Fibroblast of skin of scalp (primary cell): ENCODE measurements around the gene MESD.
"Not testable (repeated sequence)": the region's sequence is repeated elsewhere in the genome, so short reads cannot be mapped to it uniquely, and the experiment has no call there.

Source experiments
- DNase-seq: peaks from one replicate; pipeline ENCODE4 v3.0.0-alpha.2; 2013

MESD gene

DNA sequence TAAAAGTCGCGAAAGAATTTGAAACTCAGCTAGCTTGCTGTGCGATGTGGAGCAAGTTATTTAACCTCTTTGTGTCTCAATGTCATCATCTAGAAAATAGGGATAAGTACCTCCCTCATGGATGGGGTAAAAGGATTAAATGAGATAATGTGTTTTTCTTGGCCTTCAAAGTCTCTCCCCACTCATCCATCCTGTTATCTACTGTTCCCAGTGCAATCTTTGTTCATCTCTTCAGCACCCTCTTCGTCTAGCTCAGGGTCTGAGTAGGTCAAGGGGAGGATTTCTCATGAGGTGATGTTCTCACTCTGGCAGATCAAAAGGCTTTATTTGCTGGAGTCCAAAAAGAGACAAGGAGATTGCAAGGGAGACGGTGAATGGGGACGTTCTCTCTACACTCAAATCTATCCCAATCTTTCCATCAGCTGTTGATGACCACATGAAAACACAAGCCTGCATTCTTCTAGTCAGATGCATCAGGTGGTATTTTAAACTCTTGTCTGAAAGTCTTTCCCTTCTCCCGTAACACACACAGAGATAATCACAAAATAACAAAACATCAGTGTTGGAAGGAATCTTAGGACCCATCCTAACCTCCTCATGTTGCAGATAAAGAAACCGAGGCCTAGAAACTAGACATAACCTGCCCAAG, 1.3 kb downstream of the MESD start:
- DNase-seq, result no peak

DNA sequence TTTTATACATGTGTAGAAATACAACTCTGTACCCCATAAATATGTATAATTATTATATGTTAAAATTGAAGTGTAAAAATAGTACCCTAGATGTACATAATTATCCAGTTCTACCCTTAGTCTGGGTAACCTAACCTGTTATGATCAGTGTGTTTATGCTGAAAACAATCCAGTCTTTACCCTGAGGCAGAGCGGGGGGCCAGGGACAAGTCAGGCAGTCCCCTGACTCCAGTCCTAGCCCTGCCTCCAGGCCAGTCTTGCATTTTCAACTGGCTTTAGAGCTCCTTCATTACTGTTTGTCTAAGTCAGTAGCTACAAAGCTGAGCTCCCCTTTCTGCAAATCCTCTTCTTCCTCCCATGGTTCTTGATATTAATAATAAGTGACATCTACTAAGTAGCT, 3.1 kb downstream of the MESD start:
- no peak for DNase-seq

DNA sequence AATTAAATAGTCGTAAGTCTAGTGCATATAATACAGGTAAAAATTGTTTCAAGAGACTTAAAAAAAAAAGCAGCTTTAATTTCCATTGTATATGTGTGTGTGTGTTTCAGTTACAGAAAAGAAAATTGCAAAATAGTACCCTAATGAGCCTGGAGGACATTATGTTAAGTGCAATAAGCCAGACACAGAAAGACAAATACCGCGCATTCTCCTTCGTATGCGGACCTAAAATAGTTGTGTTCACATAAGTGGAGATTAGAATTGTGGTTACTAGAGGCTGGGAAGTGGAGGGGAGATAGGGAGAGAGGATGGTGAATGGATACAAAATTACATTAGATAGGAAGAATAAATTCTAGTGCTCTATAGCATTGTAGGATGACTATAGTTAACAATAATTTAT, 3.6 kb downstream of the MESD start:
- DNase-seq, result no peak

DNA sequence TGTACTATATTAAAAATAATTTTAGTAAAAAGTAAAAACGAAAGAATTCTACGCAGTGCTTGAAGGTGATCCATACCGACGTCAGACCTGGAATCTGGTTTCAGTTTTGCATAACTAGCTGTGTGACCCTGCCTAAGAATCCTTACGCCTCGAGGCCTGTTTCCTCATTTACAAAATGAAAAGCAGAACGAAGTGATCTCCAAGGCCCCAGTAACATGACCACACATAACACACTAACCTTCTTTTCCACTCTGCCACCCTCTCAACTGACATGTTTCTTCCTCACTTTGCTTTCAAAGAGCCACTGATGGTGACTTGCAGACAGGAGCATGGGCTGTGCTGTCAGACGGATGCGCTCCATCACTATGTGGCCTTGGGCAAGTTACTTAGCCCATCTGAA, 4.8 kb downstream of the MESD start:
- DNase-seq, result no peak

DNA sequence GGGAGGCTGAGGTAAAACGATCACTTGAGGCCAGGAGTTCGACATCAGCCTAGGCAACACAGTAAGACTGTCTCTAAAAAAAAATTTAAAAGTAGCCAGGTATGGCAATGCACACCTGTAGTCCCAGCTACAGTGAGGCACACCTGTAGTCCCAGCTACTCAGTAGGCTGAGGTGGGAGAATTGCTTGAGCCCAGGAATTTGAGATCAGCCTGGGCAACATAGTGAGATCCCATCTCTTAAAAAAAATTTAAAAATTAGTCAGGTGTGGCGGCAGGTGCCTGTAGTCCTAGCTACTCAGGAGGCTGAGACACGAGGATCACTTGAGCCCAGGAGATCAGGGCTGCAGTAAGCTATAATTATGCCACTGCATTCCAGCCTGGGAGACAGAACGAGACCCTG, 6.8 kb downstream of the MESD start:
- no peak for DNase-seq

DNA sequence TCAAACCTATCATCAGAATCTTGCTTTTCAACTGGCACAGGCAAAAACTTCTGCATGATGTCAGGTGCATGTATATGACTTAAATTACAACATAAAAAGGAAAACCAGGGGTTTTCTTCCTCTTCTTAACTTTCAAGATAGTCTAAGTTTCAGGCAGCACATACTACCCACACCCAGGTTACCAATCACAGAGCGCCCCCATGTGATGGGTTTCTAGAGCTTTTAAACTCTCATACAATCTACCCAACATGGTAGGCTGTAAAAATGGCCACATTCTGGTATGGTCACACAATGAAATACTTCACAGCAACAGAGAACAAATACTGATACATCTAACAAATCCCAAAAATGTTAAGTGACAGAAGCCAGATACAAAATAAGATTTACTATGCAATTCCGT, 7.4 kb downstream of the MESD start:
- no peak for DNase-seq

DNA sequence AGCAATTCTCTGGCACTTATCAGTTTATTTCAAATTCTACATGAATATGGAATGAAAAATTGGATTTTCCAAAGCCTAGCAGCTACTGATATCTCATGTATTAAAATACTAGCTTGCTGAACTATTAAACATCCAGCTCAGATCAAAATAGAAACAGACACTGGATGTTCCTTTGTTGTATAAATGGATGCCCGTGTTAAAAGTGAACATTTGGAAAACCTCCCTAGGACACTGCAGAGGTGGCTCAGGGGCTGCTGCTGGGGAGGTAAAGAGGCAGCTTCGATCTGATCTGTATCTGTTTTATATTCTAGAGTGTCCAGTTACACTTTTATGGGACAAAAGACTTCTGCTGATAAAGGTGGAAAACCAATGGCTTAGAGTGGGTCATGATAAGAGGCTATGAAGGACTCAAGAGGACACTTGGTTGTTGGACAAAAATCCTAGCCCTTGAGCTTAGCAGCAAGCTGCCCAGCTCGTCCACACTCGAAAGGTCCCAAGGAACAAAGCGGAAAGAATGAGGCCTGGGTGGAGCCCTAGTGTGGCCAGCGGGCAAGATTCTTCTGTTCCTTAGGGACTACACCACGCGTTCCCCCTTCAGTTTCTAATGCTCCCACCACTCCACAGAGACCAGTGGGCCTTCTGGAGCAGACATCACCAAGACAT, 9.9 kb downstream of the MESD start:
- DNase-seq, result no peak

DNA sequence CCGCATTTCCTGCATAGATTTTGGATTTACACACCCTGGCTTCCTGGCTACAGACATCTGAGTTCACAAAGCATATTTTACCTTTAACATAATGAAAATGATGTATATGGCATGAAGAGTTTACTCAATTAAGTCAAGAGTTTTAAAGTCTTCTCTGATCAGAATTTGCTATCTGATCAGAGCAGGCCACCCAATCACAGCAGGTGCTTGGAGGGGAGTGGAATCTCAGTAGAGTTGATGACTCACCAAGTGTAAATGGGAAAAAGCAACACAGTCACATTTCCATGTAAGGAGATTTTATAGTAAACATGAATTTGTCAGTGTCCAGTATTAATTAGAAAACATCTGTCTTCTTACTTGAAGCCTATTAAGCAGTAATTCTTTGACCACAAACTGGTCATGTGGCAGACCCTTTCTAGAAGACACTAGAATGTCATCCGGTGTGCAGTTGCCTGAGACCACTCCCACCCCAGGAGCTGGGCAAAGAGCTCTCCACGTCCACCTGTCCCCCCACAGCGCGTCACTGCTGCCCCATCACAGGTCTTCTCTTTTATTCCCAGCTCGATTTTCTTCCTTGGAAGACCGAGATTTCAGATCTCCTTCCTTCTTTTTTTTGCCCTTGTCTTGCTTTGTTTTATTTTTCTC, 10.8 kb downstream of the MESD start:
- peak; percentile 61 for DNase-seq

DNA sequence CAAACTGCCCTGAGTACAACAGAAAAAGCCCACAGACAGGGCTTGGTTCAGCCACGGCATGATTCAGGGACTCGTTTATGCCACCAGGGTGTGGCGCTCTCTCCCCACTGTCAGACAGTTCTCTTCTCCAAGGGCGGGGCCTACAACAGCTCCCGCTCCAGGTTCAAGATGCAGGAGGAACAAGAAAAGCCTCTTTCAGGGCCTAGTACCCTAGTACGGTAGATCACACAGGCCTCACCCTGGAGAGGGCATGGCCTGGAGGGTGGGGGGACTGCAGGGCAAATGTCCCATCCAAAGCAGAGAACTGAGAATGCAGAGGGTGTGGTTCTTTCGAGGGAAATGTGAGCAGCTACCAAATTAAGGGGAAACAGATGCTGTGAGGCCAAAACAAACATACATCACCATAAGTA, 12.0 kb downstream of the MESD start:
- peak; percentile 68 for DNase-seq

DNA sequence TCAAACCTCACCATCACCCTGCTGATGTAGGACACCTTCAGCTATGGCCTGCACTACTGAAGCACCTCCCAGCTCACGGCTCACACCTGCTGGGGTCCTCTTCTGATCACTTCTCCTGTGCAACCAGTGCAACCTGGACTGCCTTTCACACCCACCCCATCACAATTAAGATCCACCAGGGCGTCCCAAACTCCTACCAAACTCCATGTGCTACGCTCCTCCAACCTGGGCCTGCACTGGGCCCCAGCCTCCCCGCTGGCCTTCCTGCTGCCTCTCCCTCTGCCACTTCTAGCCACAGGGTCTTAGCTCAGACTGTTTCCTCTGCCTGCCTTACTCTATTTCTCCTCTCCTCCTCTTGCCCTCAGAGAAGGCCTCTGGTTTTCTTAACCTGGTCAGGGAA, 12.8 kb downstream of the MESD start:
- no peak for DNase-seq

DNA sequence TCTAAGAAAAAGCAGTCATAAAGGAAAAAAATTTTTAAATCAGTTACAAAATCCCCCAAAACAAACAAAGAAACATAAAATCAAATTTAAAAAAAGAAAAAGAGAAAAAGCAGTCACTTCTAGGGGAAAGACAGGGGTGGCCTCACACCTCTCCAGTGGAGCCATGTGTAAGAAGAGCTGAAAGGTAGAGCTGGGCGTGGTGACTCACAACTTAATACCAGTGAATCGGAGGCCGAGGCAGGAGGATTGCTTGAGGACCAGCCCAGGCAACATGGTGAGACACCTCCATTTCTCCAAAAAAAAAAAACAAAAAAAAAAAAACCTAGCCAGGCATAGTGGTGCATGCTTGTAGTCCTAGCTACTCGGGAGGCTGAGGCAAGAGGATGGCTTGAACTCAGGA, 14.7 kb downstream of the MESD start:
- DNase-seq, result no peak

DNA sequence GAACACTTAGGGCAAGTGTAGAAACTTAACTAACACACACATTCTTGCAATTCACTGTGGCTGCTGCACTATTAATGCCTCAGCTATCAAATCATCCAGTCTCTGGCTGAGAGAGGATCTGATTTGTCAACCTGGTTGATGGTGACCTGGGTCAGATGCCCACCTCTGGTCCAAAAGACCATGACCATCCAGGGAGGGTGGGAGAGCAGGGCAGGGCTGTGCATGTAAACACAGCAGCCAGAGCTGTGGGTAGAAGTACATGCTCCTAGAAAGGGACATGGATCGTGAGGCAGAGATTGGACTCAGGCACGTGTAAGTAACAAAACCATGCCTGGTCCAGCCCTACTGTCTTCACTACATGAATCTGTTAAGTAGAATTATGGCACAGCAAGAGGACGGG, 17.3 kb downstream of the MESD start:
- no peak for DNase-seq

DNA sequence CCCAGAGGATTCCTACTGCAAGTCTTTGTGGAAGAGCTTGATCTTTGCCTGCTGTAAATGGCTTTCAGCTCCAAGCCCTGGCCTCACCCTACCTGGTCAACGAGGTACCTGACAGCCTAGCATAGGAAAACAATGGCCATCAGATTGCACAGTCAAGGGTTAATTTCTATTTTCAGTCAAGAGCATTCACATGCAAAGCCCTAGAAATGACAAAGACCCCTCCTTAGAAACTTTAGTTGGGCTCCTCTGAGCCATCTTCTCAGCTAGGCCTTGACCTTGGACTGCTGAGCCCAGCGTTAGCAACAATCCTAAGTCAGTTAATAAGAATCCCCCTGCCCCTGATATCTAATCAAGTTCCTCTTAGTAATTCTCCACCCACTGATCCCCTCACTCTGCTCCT, 18.5 kb downstream of the MESD start:
- DNase-seq, result no peak

DNA sequence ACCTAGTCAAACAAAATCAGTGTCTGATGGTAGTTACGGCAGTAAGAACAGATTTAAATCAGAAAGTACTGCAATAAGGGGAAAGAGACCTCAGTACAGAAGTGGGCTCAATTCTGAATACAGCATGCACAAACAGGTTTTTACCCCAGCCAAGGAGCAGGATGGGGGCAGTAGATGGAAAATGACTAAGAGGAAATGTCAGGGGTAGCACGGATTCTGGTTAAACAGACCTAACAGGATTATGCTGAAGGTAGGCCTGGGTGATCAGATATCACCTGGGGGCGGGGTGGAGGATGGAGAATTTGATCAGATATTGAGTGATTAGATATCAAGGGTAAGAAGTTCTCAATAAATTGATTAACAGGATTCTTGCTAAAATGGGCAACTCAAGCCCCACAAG, 19.0 kb downstream of the MESD start:
- no peak for DNase-seq

DNA sequence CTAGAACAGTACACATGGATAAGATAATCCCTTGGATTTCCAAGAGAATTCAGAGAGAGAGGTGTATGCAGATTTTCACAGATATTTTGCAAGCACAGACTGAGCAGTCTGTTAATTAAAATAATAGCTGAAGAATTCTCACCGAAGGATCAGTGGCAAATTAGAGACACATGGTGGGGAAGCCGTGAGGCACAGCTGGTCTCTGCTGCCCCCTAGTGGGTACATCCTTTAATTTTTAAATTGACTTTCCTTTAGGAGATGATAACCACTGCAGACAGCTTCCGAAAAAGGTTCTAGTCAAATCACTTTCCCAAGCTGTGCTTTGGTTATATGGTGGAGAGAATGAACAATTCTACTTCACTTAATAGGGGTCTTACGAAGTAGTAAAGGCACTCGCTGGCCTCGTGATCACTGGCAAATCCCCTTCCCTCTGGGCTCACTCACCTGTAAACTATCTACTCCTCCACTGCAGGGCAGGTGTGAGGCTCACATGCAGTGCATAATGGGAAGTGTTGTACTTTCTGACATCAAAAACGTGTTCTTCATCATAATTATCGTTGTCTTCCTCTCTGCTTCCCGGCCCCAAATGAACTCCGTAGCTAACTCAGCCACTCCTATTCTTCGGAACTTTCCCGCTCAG, 19.5 kb downstream of the MESD start:
- peak; percentile 70 for DNase-seq

DNA sequence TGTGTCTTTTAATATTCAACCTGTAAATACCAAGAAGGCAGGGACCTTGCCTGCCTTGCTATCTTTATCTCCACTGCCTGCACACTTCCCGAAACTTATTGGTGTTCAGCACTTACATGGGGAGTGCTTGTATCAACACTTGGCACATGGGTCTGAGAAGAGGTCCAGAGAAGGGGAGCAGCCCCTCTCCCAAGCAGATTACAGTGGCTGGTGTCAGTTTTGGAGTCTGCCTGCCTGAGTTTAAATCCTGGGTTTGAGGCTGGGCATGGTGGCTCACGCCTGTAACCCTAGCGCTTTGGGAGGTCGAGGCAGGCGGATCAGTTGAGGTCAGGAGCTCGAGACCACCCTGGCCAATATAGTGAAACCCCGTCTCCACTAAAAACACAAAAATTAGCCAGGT, 20.3 kb downstream of the MESD start:
- no peak for DNase-seq

DNA sequence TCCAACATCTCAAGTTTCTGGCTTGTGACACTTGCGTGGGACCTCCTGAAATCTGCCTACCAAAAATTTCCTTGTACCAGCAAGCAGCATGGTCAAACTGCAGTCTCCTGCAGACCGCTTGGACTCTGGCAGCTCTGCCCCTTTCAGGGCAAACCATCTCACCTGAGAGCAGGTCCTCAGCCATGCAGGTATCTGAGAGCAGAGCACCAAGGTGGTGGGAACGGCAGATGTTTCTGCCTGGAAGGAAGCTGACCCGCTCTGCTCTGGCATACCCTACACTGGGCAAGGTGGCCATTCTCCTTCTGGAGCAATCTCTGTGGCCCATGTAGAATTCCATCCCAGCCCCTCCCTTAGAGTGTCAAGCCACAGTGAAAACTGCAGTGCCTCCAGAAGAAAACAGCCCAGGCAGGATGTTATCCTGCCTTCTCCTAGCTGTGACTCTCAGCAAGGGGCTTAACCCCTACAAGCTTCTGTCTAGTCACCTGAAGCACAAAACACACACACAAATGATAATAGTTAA, 21.6 kb downstream of the MESD start:
- no peak for DNase-seq

DNA sequence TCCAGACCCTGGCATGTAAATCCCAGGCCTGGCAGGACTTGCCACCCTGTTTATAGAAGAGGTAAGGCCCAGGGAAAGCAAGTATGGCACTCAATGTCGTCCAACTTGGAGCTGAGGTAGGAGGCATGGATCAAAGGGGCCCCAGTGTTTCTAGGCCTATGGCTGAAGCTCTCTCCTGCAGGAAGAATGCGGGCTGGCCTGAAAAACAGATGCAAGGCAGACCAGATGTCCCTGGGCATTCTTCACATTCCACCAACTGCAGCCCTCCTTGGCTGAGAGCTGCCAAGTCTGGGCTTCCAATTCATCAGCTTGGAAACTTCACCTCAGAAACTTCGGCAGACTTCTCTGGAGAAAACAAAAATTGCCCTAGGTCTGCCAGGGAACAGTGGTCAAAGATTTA, 22.2 kb downstream of the MESD start:
- DNase-seq, result peak; percentile 82

DNA sequence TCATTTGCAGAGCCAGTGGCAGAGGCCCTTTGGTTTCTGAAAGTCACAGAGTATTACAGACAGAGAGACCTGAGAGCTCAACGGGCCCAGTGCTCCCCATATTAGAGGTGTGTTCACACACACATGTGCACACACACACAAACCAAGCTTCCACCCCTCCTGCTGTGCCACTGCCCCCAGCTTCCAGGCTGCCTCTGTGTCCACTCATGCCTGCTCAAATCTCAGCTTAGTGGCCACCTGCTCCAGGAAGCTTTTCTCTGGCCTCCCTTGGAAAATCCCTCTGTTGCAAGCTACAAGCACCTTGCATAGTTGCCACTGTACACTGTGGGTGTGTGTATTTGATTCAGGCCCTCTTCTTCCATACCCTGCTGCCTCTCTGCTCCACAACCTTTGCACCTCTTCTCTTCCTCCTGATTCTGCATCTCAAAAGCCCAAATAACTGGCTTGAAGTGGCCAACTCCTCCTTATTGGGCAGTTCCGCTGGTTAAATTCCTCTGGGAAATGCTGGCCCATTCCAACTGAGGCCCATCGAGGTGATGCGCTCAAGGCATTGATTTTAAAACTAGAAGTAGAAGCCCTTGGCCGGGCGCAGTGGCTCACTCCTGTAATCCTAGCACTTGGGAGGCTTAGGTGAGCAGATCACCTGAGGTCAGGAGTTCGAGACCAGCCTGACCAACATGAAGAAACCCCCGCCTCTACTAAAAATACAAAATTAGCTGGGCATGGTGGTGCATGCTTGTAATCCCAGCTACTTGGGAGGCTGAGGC, 23.0 kb downstream of the MESD start:
- no peak for DNase-seq

DNA sequence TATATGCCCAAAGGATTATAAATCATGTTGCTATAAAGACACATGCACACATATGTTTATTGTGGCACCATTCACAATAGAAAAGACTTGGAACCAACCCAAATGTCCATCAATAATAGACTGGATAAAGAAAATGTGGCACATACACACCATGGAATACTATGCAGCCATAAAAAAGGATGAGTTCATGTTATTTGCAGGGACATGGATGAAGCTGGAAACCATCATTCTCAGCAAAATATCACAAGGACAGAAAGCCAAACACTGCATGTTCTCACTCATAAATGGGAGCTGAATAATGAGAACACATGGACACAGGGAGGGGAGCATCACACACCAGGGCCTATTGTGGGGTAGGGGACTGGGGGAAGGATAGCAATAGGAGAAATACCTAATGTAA, 24.2 kb downstream of the MESD start:
- DNase-seq, result not testable (repeated sequence)

DNA sequence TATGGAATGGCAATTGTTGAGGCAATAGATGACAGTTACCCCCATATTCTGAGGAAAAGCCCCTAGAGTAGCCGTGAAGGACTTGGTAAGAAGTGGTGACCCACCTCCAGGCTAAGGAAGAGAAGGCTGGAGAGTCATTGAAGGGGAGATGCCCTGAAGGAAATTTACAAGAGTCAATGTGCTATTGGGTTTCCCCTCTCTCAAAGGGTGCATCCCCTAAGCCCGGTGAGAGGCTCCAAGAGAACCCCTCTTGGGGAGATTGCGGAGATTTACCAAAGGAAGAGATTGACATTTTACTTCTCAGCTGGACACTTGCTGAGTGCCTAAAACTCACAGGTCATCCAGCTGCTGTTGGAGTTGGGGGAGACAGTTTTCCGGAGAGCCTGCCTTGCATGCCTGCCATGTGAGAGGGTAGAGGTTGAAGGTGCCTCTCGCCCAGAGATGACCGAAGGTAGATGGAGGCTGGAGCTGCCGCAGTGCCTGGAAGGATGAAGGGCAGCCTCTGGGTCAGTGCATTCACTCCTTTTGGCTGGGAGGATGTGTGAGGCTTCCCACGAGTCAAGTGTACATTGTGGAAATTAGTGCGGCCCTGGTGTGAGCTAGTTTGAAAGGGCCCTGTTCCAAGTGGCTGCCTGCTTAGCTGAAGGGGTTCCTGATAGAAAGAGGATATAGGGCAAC, 30.7 kb downstream of the MESD start:
- DNase-seq, result no peak

DNA sequence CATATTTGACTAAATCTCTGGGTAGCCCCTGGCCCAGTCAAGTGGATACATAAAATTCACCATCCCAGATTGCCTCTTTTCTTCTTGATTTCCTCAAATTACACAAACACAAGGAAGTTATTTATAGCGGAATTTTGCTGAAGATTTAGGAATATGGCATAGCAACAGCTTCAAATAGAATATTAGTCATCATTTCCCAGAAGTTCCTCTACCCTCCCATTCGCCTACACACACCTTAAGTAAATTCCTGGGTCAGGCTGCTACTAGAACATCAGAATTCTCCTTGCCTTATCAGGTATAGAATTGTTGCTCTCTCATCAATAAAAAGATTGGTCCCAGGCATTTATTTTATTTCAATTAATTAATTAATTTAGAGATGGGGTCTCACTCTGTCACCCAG, 31.6 kb downstream of the MESD start:
- DNase-seq, result no peak
